ENCODE measurements around the gene NYAP2.
A peak's percentile ranks its signal among the peaks of the same experiment; 100 is the strongest.

NYAP2 gene

GRCh38 chr2:225472161-225472560 lies 72.7 kb downstream of the NYAP2 start:
- H3K27ac ChIP-seq: peak overlapping the region; percentile 40
- no peak for TF ChIP-seq CTCF (conservative IDR thresholded peaks at IDR 0.05)

- TF ChIP-seq CTCF (conservative IDR thresholded peaks at IDR 0.05): no peak
- H3K27ac ChIP-seq: no peak overlapping the region
Observed at GRCh38 chr2:225479386-225479785, 79.9 kb downstream of the NYAP2 start.

GRCh38 chr2:225484751-225485150 lies 85.2 kb downstream of the NYAP2 start:
- TF ChIP-seq CTCF (conservative IDR thresholded peaks at IDR 0.05): no peak
- no peak overlapping the region for H3K27ac ChIP-seq

- TF ChIP-seq CTCF (conservative IDR thresholded peaks at IDR 0.05): no peak
- H3K27ac ChIP-seq: no peak overlapping the region
Observed at GRCh38 chr2:225486236-225486635, 86.7 kb downstream of the NYAP2 start.

- H3K27ac ChIP-seq: no peak overlapping the region
- no peak for TF ChIP-seq CTCF (conservative IDR thresholded peaks at IDR 0.05)
Observed at GRCh38 chr2:225487878-225488416, 88.4 kb downstream of the NYAP2 start.

- no peak overlapping the region for H3K27ac ChIP-seq
- TF ChIP-seq CTCF (conservative IDR thresholded peaks at IDR 0.05): no peak
Observed at GRCh38 chr2:225488743-225489142, 89.2 kb downstream of the NYAP2 start.

GRCh38 chr2:225493420-225494099 lies 94.0 kb downstream of the NYAP2 start:
- TF ChIP-seq CTCF (conservative IDR thresholded peaks at IDR 0.05): no peak
- no peak overlapping the region for H3K27ac ChIP-seq

Data from VCaP (cell line).